HG03354 (cell line): ENCODE measurements around the gene TOMM40.
"Not testable (repeated sequence)": the region's sequence is repeated elsewhere in the genome, so short reads cannot be mapped to it uniquely, and the experiment has no call there.

ENCODE experiments used
- ATAC-seq: cut with Tn5 transposase; IDR thresholded peaks from one replicate; pipeline ENCODE4 v1.9.1; 2021; ENCODE audit warnings: mild to moderate bottlenecking; ENCODE audit not compliant: unreplicated experiment, poor library complexity, severe bottlenecking

Gene TOMM40

GRCh38 chr19:44891016-44891882 lies at the start of gene TOMM40:
TOMM40 (plus strand) TSS chr19:44891254; CDS start chr19:44891416, 162 bp downstream.
- peak; percentile 72 for ATAC-seq

DNA sequence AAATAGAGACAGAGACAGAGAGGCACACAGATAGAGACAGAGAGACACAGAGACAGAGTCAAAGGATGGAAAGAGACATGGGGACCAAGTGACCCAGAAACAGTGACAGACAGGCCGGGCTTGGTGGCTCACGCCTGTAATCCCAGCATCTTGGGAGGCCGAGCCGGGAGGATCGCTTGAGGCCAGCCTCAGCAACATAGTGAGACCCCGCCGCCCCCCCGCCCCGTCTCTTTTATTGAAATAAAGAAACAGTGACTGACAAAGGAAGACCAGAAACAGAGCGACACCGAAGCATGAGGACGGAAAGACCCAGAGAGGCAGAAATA lies 45.8 kb upstream of the TOMM40 start:
- no peak for ATAC-seq

GRCh38 chr19:44845612-44846454 lies 45.2 kb upstream of the TOMM40 start, which contains the start of gene NECTIN2:
NECTIN2 (plus strand) TSS chr19:44846297; CDS start chr19:44846526, 229 bp downstream.
- ATAC-seq = no peak

DNA sequence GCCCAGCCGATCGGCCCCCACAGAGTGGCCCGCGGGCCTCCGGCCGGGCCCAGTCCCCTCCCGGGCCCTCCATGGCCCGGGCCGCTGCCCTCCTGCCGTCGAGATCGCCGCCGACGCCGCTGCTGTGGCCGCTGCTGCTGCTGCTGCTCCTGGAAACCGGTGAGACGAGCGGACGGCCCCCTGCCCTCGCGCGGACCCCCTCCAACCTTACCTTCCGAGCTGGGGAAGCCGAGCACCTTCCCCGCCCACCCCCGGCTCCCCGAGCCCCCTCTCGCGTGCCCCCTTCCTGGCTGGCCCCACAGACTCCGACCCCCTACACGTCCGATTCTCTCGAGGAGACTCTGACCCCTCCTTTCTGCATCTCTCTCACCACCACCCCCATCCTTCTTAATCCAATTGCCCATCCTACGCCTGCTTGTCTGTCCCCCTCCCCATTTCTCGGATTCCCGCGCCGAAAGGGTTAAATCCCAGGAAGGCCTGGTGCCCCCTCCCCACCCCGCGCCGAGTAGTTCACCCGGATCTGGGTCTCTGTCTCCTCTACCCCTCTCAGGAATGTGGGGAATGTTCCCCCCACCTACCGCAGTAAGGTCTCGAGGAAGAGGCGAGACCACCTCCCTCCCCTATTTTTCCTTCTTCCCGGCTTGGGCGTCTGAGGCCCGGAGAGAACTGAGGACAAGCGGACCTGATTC lies 44.5 kb upstream of the TOMM40 start:
- no peak for ATAC-seq

- no peak for ATAC-seq
Observed at GRCh38 chr19:44847144-44848035, 43.7 kb upstream of the TOMM40 start.

- no peak for ATAC-seq
Observed at GRCh38 chr19:44848036-44848811, 42.8 kb upstream of the TOMM40 start.

DNA sequence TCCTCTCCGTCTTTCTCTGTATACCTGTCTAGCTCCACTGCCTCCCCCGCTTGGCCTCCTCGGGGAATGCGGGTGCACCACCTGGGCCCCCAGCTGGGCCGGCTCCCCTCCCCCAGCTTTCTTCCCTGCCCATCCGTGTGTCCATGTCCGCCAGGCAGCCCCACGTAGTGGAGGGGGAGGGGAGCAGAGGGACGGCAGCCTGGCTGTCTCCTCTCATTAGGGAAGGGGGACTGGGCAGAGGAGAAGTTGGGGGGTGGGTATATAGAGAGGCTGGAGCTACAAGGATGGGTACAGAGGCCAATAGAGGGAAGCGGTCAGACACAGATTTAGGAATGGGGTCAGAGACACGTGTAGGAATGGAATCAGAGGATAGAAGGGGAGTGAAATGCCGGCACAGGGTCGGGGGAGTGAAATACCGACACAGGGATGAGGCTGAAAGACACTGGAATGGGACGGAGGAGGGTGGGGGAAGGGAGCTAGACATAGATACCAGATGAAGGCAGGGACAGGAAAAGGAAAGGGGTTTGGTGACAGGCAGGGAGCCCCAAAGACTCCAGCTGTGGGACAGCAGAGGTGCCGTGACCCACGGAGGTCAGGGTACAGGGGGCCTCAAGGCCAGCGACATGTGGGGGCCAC lies 42.1 kb upstream of the TOMM40 start:
- ATAC-seq = no peak

GRCh38 chr19:44850641-44851109 lies 40.4 kb upstream of the TOMM40 start:
- ATAC-seq = no peak

DNA sequence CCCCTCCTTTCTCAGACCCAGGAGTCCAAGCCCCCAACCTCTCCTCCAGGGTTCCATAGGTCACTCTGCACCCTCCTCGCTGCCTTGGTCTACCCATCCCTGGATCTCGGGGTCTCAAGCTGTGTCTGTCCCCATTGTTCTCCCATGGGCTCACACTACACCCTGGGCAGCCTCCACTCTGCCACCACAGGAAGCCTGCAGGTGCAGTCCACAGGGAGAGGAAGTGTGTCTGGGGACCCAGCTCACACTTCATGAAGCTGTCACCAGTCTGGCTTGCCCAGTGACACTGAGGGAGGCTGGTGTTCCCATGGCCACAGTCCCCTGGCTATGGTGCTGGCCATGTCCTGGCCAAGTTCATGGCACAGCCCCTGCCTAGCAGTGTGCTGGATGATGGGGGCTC lies 39.6 kb upstream of the TOMM40 start:
- no peak for ATAC-seq

DNA sequence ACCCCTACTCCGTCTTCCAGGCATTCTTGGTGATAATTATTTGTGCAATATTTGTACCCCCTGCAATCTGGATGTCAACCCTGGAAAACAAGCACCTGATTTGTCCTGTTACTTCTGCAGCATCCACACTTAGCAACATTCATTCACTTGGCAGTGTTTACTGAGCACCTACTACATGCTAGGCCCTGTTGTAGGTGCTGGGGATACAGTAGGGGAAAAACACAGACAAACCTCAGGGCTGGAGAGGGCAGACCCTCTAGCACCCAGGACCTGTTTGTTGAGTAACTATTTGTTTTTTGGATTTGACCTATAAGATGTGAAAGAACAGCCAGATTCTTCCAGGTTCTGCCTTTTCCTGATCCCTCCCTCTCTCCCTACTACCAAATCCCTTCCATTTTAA lies 35.4 kb upstream of the TOMM40 start:
- no peak for ATAC-seq

GRCh38 chr19:44856421-44857083 lies 34.5 kb upstream of the TOMM40 start:
- ATAC-seq = no peak

DNA sequence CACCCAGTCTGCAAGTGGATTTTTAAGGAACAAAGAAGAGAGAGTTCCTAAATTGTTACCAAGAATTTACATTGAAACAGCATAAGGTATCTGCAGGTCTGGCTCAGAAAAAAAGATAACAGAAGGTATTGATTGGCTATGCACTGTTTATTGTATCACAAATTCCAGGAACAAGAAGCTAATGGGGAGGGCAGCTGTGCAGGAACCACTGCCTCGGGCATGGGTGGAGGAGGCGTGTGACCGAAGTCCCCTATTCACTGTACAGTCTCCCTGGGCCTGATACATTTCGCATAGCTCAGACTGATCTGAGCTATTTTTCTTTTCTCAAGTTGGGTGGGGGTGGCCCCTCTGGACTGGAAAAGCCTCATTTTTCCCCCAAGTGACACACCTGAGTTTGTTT lies 33.2 kb upstream of the TOMM40 start:
- ATAC-seq = no peak

GRCh38 chr19:44861576-44861975 lies 29.5 kb upstream of the TOMM40 start:
- not testable (repeated sequence) for ATAC-seq

GRCh38 chr19:44863990-44864389 lies 27.1 kb upstream of the TOMM40 start:
- ATAC-seq = no peak

GRCh38 chr19:44865196-44865767 lies 25.8 kb upstream of the TOMM40 start:
- ATAC-seq = no peak

DNA sequence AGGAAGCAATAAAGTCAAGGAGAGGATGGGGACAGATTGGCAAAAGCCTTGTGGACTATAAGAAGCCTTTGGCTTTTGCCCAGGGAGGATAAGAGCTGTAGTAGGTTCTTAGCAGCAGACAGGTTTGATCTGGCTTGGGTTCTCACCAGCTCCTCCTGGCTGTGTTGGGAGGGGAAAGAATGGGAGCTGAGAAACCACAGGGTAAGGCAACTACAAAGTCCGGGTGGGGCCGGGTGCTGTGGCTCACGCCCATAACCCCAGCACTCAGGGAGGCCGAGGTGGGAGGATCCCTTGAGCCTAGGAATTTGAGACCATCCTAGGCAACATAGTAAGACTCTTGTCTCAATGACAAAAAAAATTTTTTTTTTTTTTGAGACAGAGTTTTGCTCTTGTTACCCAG lies 24.4 kb upstream of the TOMM40 start:
- no peak for ATAC-seq

- ATAC-seq = no peak
Observed at GRCh38 chr19:44867578-44867977, 23.5 kb upstream of the TOMM40 start.
